Measurements from ENCODE around the gene TSSK1B.

Gene TSSK1B

DNA sequence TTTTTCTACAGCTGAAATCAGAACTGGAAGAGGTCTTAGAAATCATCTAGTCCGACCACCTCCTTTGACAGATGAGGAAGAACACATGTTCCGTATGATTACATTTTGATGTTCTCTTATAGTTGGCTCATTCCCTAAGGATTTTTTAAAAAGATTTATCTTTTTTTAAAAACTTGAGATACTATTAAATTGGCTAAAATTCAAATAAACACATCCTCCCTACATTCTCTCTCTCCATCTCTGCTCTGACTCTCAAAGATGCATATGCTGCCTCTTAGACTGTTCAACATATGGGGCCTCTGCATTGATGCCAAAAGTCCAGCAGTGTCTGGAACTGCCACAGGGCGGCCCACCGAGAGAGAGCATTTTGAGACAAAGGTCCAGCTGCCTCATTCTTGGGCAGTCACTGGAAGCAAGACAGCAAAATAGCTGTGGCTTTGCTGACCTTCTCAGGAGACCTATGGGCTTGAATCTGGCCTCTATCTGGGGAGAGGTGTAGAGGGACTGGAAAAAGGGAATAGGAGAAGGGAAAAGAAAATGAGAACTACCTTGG is 12.8 kb upstream of the TSSK1B start:
- H3K27ac ChIP-seq (ENCODE audit: low read depth, low read length): no peak overlapping the region
- no peaks in the 10 kb centered on the region for H3K9me3 ChIP-seq (ENCODE audit: control insufficient read depth in 1 of 2, low read length in 2 of 2)
- no peaks in the 10 kb centered on the region for H3K27me3 ChIP-seq (ENCODE audit: control insufficient read depth in 1 of 2, insufficient read depth in 2 of 2, low read length in 2 of 2)
- H3K9ac ChIP-seq (ENCODE audit: low read depth in 1 of 2, low read length in 2 of 2): no peak overlapping the region
- H3K36me3 ChIP-seq (ENCODE audit: control insufficient read depth in 1 of 2, insufficient read depth in 2 of 2, low read length in 2 of 2): no peaks in the 10 kb centered on the region
- no peak overlapping the region for H3K4me3 ChIP-seq (ENCODE audit: low read depth in 1 of 2, low read length in 2 of 2)
- H3K4me1 ChIP-seq (ENCODE audit: control insufficient read depth in 1 of 2, insufficient read depth in 2 of 2, low read length in 2 of 2): no peaks in the 10 kb centered on the region

- no peaks in the 10 kb centered on the region for H3K27me3 ChIP-seq (ENCODE audit: control insufficient read depth in 1 of 2, insufficient read depth in 2 of 2, low read length in 2 of 2)
- no peaks in the 10 kb centered on the region for H3K36me3 ChIP-seq (ENCODE audit: control insufficient read depth in 1 of 2, insufficient read depth in 2 of 2, low read length in 2 of 2)
- no peak overlapping the region for H3K4me3 ChIP-seq (ENCODE audit: low read depth in 1 of 2, low read length in 2 of 2)
- H3K9me3 ChIP-seq (ENCODE audit: control insufficient read depth in 1 of 2, low read length in 2 of 2): no peaks in the 10 kb centered on the region
- H3K4me1 ChIP-seq (ENCODE audit: control insufficient read depth in 1 of 2, insufficient read depth in 2 of 2, low read length in 2 of 2): no peaks in the 10 kb centered on the region
- no peak overlapping the region for H3K9ac ChIP-seq (ENCODE audit: low read depth in 1 of 2, low read length in 2 of 2)
- no peak overlapping the region for H3K27ac ChIP-seq (ENCODE audit: low read depth, low read length)
These were observed 11.7 kb upstream of the TSSK1B start for GRCh38 chr5:113446358-113446927.

DNA sequence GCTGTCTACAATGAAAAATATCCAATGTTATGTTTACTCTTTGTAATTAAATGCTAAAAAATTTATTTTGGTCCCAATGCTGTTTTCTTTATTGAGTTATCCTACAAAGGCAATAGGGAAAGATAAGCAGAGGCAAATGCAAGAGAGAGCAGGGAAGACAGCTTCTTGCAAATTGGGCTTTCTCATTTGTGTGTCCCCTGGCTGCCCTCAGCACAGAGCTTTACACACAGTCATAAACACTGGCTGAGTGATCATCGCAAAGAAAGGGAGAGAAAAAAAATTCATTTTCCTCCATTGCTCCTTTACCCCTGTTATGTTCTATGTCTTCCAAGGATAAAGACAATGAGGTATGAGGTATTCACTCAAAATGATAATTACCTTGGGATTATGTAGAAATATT is 2.3 kb upstream of the TSSK1B start:
- no peaks in the 10 kb centered on the region for H3K4me1 ChIP-seq (ENCODE audit: control insufficient read depth in 1 of 2, insufficient read depth in 2 of 2, low read length in 2 of 2)
- H3K27me3 ChIP-seq (ENCODE audit: control insufficient read depth in 1 of 2, insufficient read depth in 2 of 2, low read length in 2 of 2): no peaks in the 10 kb centered on the region
- H3K9ac ChIP-seq (ENCODE audit: low read depth in 1 of 2, low read length in 2 of 2): no peak overlapping the region
- no peaks in the 10 kb centered on the region for H3K9me3 ChIP-seq (ENCODE audit: control insufficient read depth in 1 of 2, low read length in 2 of 2)
- H3K36me3 ChIP-seq (ENCODE audit: control insufficient read depth in 1 of 2, insufficient read depth in 2 of 2, low read length in 2 of 2): no peaks in the 10 kb centered on the region
- H3K4me3 ChIP-seq (ENCODE audit: low read depth in 1 of 2, low read length in 2 of 2): no peak overlapping the region
- no peak overlapping the region for H3K27ac ChIP-seq (ENCODE audit: low read depth, low read length)

DNA sequence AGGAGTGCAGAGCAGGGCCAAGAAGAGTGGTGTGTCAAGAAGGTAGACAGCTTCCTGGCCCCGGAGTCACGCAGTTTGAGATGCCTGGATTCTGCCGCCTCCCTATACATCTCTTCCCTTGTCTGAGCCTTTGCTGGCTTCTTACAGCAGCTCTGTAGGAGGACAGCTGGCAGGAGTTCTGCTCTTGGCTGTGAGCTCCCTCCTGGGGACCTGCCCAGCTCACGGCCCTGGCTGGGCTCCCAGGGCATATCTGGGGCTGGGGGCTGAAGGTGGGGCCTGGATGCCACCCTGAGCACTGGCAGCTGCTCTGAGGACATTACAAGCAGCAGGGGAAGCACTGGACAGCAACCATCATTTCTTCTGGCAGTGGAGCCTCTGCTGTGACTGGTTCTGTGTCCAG is 786 bp upstream of the TSSK1B start:
- H3K27ac ChIP-seq (ENCODE audit: low read depth, low read length): no peak overlapping the region
- H3K27me3 ChIP-seq (ENCODE audit: control insufficient read depth in 1 of 2, insufficient read depth in 2 of 2, low read length in 2 of 2): no peaks in the 10 kb centered on the region
- H3K9me3 ChIP-seq (ENCODE audit: control insufficient read depth in 1 of 2, low read length in 2 of 2): no peaks in the 10 kb centered on the region
- no peaks in the 10 kb centered on the region for H3K4me1 ChIP-seq (ENCODE audit: control insufficient read depth in 1 of 2, insufficient read depth in 2 of 2, low read length in 2 of 2)
- H3K9ac ChIP-seq (ENCODE audit: low read depth in 1 of 2, low read length in 2 of 2): no peak overlapping the region
- H3K36me3 ChIP-seq (ENCODE audit: control insufficient read depth in 1 of 2, insufficient read depth in 2 of 2, low read length in 2 of 2): no peaks in the 10 kb centered on the region
- H3K4me3 ChIP-seq (ENCODE audit: low read depth in 1 of 2, low read length in 2 of 2): no peak overlapping the region

GRCh38 chr5:113433862-113434612 is 752 bp downstream of the TSSK1B start:
- Histone ChIP-seq H3K9me3 (ENCODE audit: control insufficient read depth in 1 of 2, low read length in 2 of 2) (no peaks in the 10 kb centered on the region), H3K4me1 (ENCODE audit: control insufficient read depth in 1 of 2, insufficient read depth in 2 of 2, low read length in 2 of 2) (no peaks in the 10 kb centered on the region)

GRCh38 chr5:113433071-113433470 is 1.7 kb downstream of the TSSK1B start:
- H3K27me3 ChIP-seq (ENCODE audit: control insufficient read depth in 1 of 2, insufficient read depth in 2 of 2, low read length in 2 of 2): no peaks in the 10 kb centered on the region
- no peaks in the 10 kb centered on the region for H3K36me3 ChIP-seq (ENCODE audit: control insufficient read depth in 1 of 2, insufficient read depth in 2 of 2, low read length in 2 of 2)
- H3K4me3 ChIP-seq (ENCODE audit: low read depth in 1 of 2, low read length in 2 of 2): no peak overlapping the region
- H3K4me1 ChIP-seq (ENCODE audit: control insufficient read depth in 1 of 2, insufficient read depth in 2 of 2, low read length in 2 of 2): no peaks in the 10 kb centered on the region
- no peak overlapping the region for H3K27ac ChIP-seq (ENCODE audit: low read depth, low read length)
- no peak overlapping the region for H3K9ac ChIP-seq (ENCODE audit: low read depth in 1 of 2, low read length in 2 of 2)
- H3K9me3 ChIP-seq (ENCODE audit: control insufficient read depth in 1 of 2, low read length in 2 of 2): no peaks in the 10 kb centered on the region

More at GRCh38 chr5:113433862-113434612, 752 bp downstream of the TSSK1B start:
- H3K9ac ChIP-seq (ENCODE audit: low read depth in 1 of 2, low read length in 2 of 2): no peak overlapping the region
- H3K27ac ChIP-seq (ENCODE audit: low read depth, low read length): no peak overlapping the region
- H3K4me3 ChIP-seq (ENCODE audit: low read depth in 1 of 2, low read length in 2 of 2): no peak overlapping the region
- H3K36me3 ChIP-seq (ENCODE audit: control insufficient read depth in 1 of 2, insufficient read depth in 2 of 2, low read length in 2 of 2): no peaks in the 10 kb centered on the region
- H3K27me3 ChIP-seq (ENCODE audit: control insufficient read depth in 1 of 2, insufficient read depth in 2 of 2, low read length in 2 of 2): no peaks in the 10 kb centered on the region

DNA sequence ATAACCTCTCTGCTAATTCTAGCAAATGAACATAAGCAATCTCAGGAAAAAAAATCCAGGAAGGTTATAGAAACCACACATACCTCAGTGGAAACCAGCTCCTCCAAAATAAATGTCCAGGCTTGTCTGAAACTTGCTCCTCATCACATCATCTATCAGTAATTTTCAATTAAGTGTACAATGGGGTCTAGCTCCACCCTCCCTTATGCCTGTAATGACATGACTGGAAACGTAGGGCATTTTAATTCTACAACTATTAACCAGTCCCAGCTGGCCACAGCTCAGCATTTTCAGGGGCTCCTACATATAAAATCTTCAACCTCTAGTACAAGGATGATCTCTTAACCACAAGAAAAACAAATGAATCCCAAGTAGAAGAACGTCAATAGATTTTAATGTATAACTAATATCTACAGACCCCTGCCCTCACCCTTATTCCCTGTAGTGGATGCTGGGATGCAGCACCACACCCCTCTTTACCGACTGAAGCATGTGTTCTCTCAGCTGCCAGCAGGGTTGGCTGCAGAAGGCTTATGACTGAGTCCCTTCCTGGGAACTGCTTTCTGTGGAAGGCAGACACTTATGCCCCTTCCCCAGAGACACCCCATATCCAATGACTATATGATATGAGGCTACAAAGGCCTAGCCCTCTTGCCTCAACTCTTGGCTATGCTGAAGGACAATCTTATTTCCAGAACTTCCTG is 6.8 kb downstream of the TSSK1B start:
- H3K9ac ChIP-seq (ENCODE audit: low read depth in 1 of 2, low read length in 2 of 2): no peak overlapping the region
- no peaks in the 10 kb centered on the region for H3K4me1 ChIP-seq (ENCODE audit: control insufficient read depth in 1 of 2, insufficient read depth in 2 of 2, low read length in 2 of 2)
- H3K27ac ChIP-seq (ENCODE audit: low read depth, low read length): no peak overlapping the region
- no peak overlapping the region for H3K4me3 ChIP-seq (ENCODE audit: low read depth in 1 of 2, low read length in 2 of 2)
- H3K36me3 ChIP-seq (ENCODE audit: control insufficient read depth in 1 of 2, insufficient read depth in 2 of 2, low read length in 2 of 2): no peaks in the 10 kb centered on the region
- no peaks in the 10 kb centered on the region for H3K27me3 ChIP-seq (ENCODE audit: control insufficient read depth in 1 of 2, insufficient read depth in 2 of 2, low read length in 2 of 2)
- H3K9me3 ChIP-seq (ENCODE audit: control insufficient read depth in 1 of 2, low read length in 2 of 2): no peaks in the 10 kb centered on the region

GRCh38 chr5:113425909-113426308 is 8.9 kb downstream of the TSSK1B start:
- Histone ChIP-seq H3K36me3 (ENCODE audit: control insufficient read depth in 1 of 2, insufficient read depth in 2 of 2, low read length in 2 of 2) (no peaks in the 10 kb centered on the region), H3K4me1 (ENCODE audit: control insufficient read depth in 1 of 2, insufficient read depth in 2 of 2, low read length in 2 of 2) (no peaks in the 10 kb centered on the region), H3K27me3 (ENCODE audit: control insufficient read depth in 1 of 2, insufficient read depth in 2 of 2, low read length in 2 of 2) (no peaks in the 10 kb centered on the region), H3K9me3 (ENCODE audit: control insufficient read depth in 1 of 2, low read length in 2 of 2) (no peaks in the 10 kb centered on the region), H3K27ac (ENCODE audit: low read depth, low read length) (no peak overlapping the region), H3K9ac (ENCODE audit: low read depth in 1 of 2, low read length in 2 of 2) (no peak overlapping the region), H3K4me3 (ENCODE audit: low read depth in 1 of 2, low read length in 2 of 2) (no peak overlapping the region)

DNA sequence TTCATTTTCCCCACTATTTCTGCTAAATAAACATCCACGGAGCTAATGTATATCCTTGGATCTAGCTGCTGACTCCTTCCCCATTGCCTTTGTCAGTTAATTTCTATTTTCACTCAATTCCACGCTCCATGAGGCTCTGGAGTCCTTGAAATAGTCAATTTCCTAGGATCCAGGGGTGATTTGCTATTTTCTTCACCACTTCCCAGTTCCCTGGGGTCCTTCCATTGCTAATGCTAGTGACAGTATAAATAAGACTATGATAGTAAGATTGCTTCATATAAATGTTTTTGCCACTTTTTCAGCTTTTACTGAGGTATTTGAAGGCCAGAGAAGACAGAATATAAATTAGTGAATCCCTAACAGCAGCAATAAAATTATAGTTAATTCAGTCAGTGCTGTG is 13.1 kb downstream of the TSSK1B start:
- Histone ChIP-seq H3K9ac (ENCODE audit: low read depth in 1 of 2, low read length in 2 of 2) (no peak overlapping the region), H3K4me1 (ENCODE audit: control insufficient read depth in 1 of 2, insufficient read depth in 2 of 2, low read length in 2 of 2) (no peaks in the 10 kb centered on the region), H3K36me3 (ENCODE audit: control insufficient read depth in 1 of 2, insufficient read depth in 2 of 2, low read length in 2 of 2) (no peaks in the 10 kb centered on the region), H3K4me3 (ENCODE audit: low read depth in 1 of 2, low read length in 2 of 2) (no peak overlapping the region), H3K27me3 (ENCODE audit: control insufficient read depth in 1 of 2, insufficient read depth in 2 of 2, low read length in 2 of 2) (no peaks in the 10 kb centered on the region), H3K9me3 (ENCODE audit: control insufficient read depth in 1 of 2, low read length in 2 of 2) (no peaks in the 10 kb centered on the region), H3K27ac (ENCODE audit: low read depth, low read length) (no peak overlapping the region)

- Histone ChIP-seq H3K4me1 (ENCODE audit: control insufficient read depth in 1 of 2, insufficient read depth in 2 of 2, low read length in 2 of 2) (no peaks in the 10 kb centered on the region), H3K27me3 (ENCODE audit: control insufficient read depth in 1 of 2, insufficient read depth in 2 of 2, low read length in 2 of 2) (no peaks in the 10 kb centered on the region), H3K4me3 (ENCODE audit: low read depth in 1 of 2, low read length in 2 of 2) (no peak overlapping the region), H3K9ac (ENCODE audit: low read depth in 1 of 2, low read length in 2 of 2) (no peak overlapping the region), H3K27ac (ENCODE audit: low read depth, low read length) (no peak overlapping the region), H3K36me3 (ENCODE audit: control insufficient read depth in 1 of 2, insufficient read depth in 2 of 2, low read length in 2 of 2) (no peaks in the 10 kb centered on the region), H3K9me3 (ENCODE audit: control insufficient read depth in 1 of 2, low read length in 2 of 2) (no peaks in the 10 kb centered on the region)
These were observed 29.3 kb downstream of the TSSK1B start for GRCh38 chr5:113405530-113405929.

Data from duodenal mucosa (tissue), 2 donors.